Mesenchymal stem cell (in vitro differentiated cells and primary cell): ENCODE results near the gene OSBPL3.

ENCODE experiments used
- DNase-seq: peaks from one replicate; pipeline ENCODE4 v3.0.0-alpha.2; 2013
- H2AFZ ChIP-seq: one replicate; pipeline ENCODE4 v1.6.1; 2013; ENCODE audit warnings: low read depth, mild to moderate bottlenecking, control low read depth, inconsistent platforms, low read length, moderate library complexity
- H2AK5ac ChIP-seq: 2 replicates; pipeline ENCODE4 v1.6.1; 2013; ENCODE audit warnings: low read length, moderate library complexity, mild to moderate bottlenecking, inconsistent platforms; ENCODE audit not compliant: severe bottlenecking
- H2BK120ac ChIP-seq: one replicate; pipeline ENCODE4 v1.6.1; 2013; ENCODE audit warnings: low read depth, mild to moderate bottlenecking, inconsistent platforms, low read length, moderate library complexity
- H2BK12ac ChIP-seq, 2 experiments: one replicate each; pipeline ENCODE4 v1.6.1; 2013; ENCODE audit warnings: inconsistent platforms in 2 of 2, low read length in 2 of 2, mild to moderate bottlenecking in 2 of 2, moderate library complexity in 2 of 2, control low read depth in 1 of 2
- H2BK15ac ChIP-seq: one replicate; pipeline ENCODE4 v1.6.1; 2013; ENCODE audit warnings: mild to moderate bottlenecking, low read depth, inconsistent platforms; ENCODE audit not compliant: poor library complexity, severe bottlenecking
- H2BK5ac ChIP-seq: 2 replicates; pipeline ENCODE4 v1.6.1; 2013; ENCODE audit warnings: low read depth, mild to moderate bottlenecking, low read length, control low read depth, inconsistent platforms; ENCODE audit not compliant: poor library complexity, severe bottlenecking
- H3K14ac ChIP-seq, 2 experiments: one replicate each; pipeline ENCODE4 v1.6.1; 2013; ENCODE audit warnings: inconsistent platforms in 2 of 2, low read length in 2 of 2, control low read depth in 1 of 2, mild to moderate bottlenecking in 1 of 2, moderate library complexity in 1 of 2
- H3K18ac ChIP-seq, 2 experiments: one replicate each; pipeline ENCODE4 v1.6.1; 2013; ENCODE audit warnings: inconsistent platforms in 2 of 2, low read length in 2 of 2, control low read depth in 1 of 2, low read depth in 1 of 2, mild to moderate bottlenecking in 1 of 2
- H3K23ac ChIP-seq, 2 experiments: one replicate each; pipeline ENCODE4 v1.6.1; 2013; ENCODE audit warnings: inconsistent platforms in 2 of 2, low read length in 2 of 2, mild to moderate bottlenecking in 2 of 2, moderate library complexity in 2 of 2, control low read depth in 1 of 2
- H3K27ac ChIP-seq: 2 replicates; pipeline ENCODE4 v1.5.1; 2013; ENCODE audit warnings: mild to moderate bottlenecking, moderate library complexity, low read length, control low read depth, inconsistent platforms; ENCODE audit not compliant: poor library complexity, severe bottlenecking
- H3K27me3 ChIP-seq, 2 experiments: 2 replicates each; pipeline versions ENCODE4 v1.6.1 to v1.7.0; 2013; ENCODE audit warnings: low read length in 2 of 2, mild to moderate bottlenecking in 2 of 2, moderate library complexity in 2 of 2, control low read depth in 1 of 2, inconsistent platforms in 1 of 2; ENCODE audit not compliant: control insufficient read depth in 1 of 2, insufficient read depth in 1 of 2
- H3K36me3 ChIP-seq, 2 experiments: 2 replicates each; pipeline versions ENCODE4 v1.6.1 to v1.7.0; 2013; ENCODE audit warnings: low read length in 2 of 2, control low read depth in 1 of 2, inconsistent platforms in 1 of 2, low read depth in 1 of 2, mild to moderate bottlenecking in 1 of 2; ENCODE audit not compliant: insufficient read depth in 2 of 2, control insufficient read depth in 1 of 2
- H3K4ac ChIP-seq, 2 experiments: one replicate each; pipeline ENCODE4 v1.6.1; 2013; ENCODE audit warnings: inconsistent platforms in 2 of 2, low read length in 2 of 2, mild to moderate bottlenecking in 2 of 2, moderate library complexity in 2 of 2, control low read depth in 1 of 2, low read depth in 1 of 2
- H3K4me1 ChIP-seq: 2 replicates; pipeline ENCODE4 v1.6.1; 2013; ENCODE audit warnings: low read depth, low read length, control low read depth; ENCODE audit not compliant: control insufficient read depth, insufficient read depth
- H3K4me2 ChIP-seq: 2 replicates; pipeline ENCODE4 v1.6.1; 2013; ENCODE audit warnings: low read length, mild to moderate bottlenecking, inconsistent platforms; ENCODE audit not compliant: poor library complexity, severe bottlenecking
- H3K4me3 ChIP-seq, 2 experiments: 2 replicates each; pipeline versions ENCODE4 v1.5.1 to v1.7.0; 2013; ENCODE audit warnings: low read length in 2 of 2, mild to moderate bottlenecking in 2 of 2, control low read depth in 1 of 2, low read depth in 1 of 2; ENCODE audit not compliant: insufficient read depth in 1 of 2
- H3K79me1 ChIP-seq: replicated peaks from 2 replicates; pipeline ENCODE4 v1.6.1; 2013; ENCODE audit warnings: mild to moderate bottlenecking, control low read depth, low read length, inconsistent platforms; ENCODE audit not compliant: poor library complexity, severe bottlenecking
- H3K9ac ChIP-seq: 2 replicates; pipeline ENCODE4 v1.7.0; 2013; ENCODE audit warnings: mild to moderate bottlenecking, low read length, moderate library complexity
- H3K9me3 ChIP-seq: 2 replicates; pipeline ENCODE4 v1.7.0; 2013; ENCODE audit warnings: mild to moderate bottlenecking, low read length; ENCODE audit not compliant: control insufficient read depth
- H4K8ac ChIP-seq: one replicate; pipeline ENCODE4 v1.6.1; 2013; ENCODE audit warnings: inconsistent platforms, mild to moderate bottlenecking, low read length, moderate library complexity
- H4K91ac ChIP-seq: one replicate; pipeline ENCODE4 v1.6.1; 2013; ENCODE audit warnings: mild to moderate bottlenecking, low read length, inconsistent platforms
- WGBS: methylation state at CpG from one replicate; pipeline ENCODE4 v1.1.7; 2013; ENCODE audit warnings: mixed read lengths; 5-methylcytosine and 5-hydroxymethylcytosine counted together

The OSBPL3 gene

GRCh38 chr7:24835643-24836042 lies 144.3 kb downstream of the OSBPL3 start:
- no peak overlapping the region for H3K14ac ChIP-seq
- H3K4me2 ChIP-seq: no peak overlapping the region

GRCh38 chr7:24834128-24834798 lies 145.7 kb downstream of the OSBPL3 start:
- 90% methylated on average over 19 of the region's 25 CpGs for WGBS
- Histone ChIP-seq H3K4me3 (no peak overlapping the region), H2BK120ac (no peak overlapping the region), H2BK12ac (peak overlapping the region in 1 of 2 experiments; percentile 42), H2BK5ac (no peak overlapping the region), H3K27me3 (no peaks in the 10 kb centered on the region), H3K23ac (no peak overlapping the region), H4K8ac (no peak overlapping the region), H2AK5ac (no peak overlapping the region), H3K18ac (no peak overlapping the region), H3K9ac (no peak overlapping the region), H2AFZ (no peak overlapping the region), H3K14ac (peak overlapping the region in 1 of 2 experiments; percentile 81), H4K91ac (no peak overlapping the region), H3K4ac (no peak overlapping the region), H3K27ac (no peak overlapping the region), H3K4me1 (peaks cover 2% of the 10 kb centered on the region), H3K4me2 (no peak overlapping the region), H3K9me3 (no peaks in the 10 kb centered on the region), H2BK15ac (peak overlapping the region; percentile 39), H3K79me1 (peaks cover 3% of the 10 kb centered on the region), H3K36me3 (peaks cover 13 to 75% of the 10 kb centered on the region in 2 experiments)
- DNase-seq: no peak

More at GRCh38 chr7:24835643-24836042, 144.3 kb downstream of the OSBPL3 start:
- H3K4me1 ChIP-seq: peaks cover 2% of the 10 kb centered on the region
- no peak overlapping the region for H3K9ac ChIP-seq
- no peak overlapping the region for H3K18ac ChIP-seq
- H4K8ac ChIP-seq: no peak overlapping the region
- H3K36me3 ChIP-seq: peaks cover 13 to 75% of the 10 kb centered on the region in 2 experiments
- 93% methylated on average over 2 of the region's 3 CpGs for WGBS
- H2BK120ac ChIP-seq: no peak overlapping the region
- peaks cover 3% of the 10 kb centered on the region for H3K79me1 ChIP-seq
- no peaks in the 10 kb centered on the region for H3K27me3 ChIP-seq
- no peak overlapping the region for H3K4me3 ChIP-seq
- H4K91ac ChIP-seq: no peak overlapping the region
- no peak overlapping the region for H3K4ac ChIP-seq
- H2BK5ac ChIP-seq: no peak overlapping the region
- no peak overlapping the region for H2AK5ac ChIP-seq
- no peak overlapping the region for H2BK15ac ChIP-seq
- H3K9me3 ChIP-seq: no peaks in the 10 kb centered on the region
- H2BK12ac ChIP-seq: no peak overlapping the region
- no peak overlapping the region for H3K23ac ChIP-seq
- H2AFZ ChIP-seq: no peak overlapping the region
- no peak for DNase-seq
- no peak overlapping the region for H3K27ac ChIP-seq

GRCh38 chr7:24833549-24833948 lies 146.4 kb downstream of the OSBPL3 start:
- Histone ChIP-seq H3K4me1 (peaks cover 2% of the 10 kb centered on the region), H3K9ac (no peak overlapping the region), H3K4me2 (no peak overlapping the region), H2BK12ac (no peak overlapping the region), H2BK120ac (no peak overlapping the region), H3K23ac (no peak overlapping the region), H2AK5ac (no peak overlapping the region), H3K27me3 (no peaks in the 10 kb centered on the region), H3K36me3 (peaks cover 13 to 75% of the 10 kb centered on the region in 2 experiments), H2BK5ac (no peak overlapping the region), H4K91ac (no peak overlapping the region), H3K79me1 (peaks cover 3% of the 10 kb centered on the region), H2AFZ (no peak overlapping the region), H3K27ac (no peak overlapping the region), H3K4me3 (no peak overlapping the region), H3K14ac (no peak overlapping the region), H4K8ac (peak overlapping the region; percentile 14), H3K9me3 (no peaks in the 10 kb centered on the region), H2BK15ac (no peak overlapping the region), H3K4ac (no peak overlapping the region), H3K18ac (peak overlapping the region in 1 of 2 experiments; percentile 9)
- 98% methylated on average over 3 of the region's 5 CpGs for WGBS
- no peak for DNase-seq

- DNase-seq: peak; percentile 37
- Histone ChIP-seq H3K18ac (peak overlapping the region in 1 of 2 experiments; percentile 60), H2BK15ac (no peak overlapping the region), H2AFZ (no peak overlapping the region), H3K27ac (no peak overlapping the region), H3K79me1 (peaks cover 6% of the 10 kb centered on the region), H3K9me3 (no peaks in the 10 kb centered on the region), H2BK5ac (no peak overlapping the region), H4K8ac (peak overlapping the region; percentile 80), H3K9ac (peak overlapping the region; percentile 65), H2AK5ac (no peak overlapping the region), H3K27me3 (no peaks in the 10 kb centered on the region), H2BK12ac (peak overlapping the region in 1 of 2 experiments; percentile 34), H3K4me1 (peaks cover 9% of the 10 kb centered on the region), H4K91ac (no peak overlapping the region), H3K4ac (no peak overlapping the region), H2BK120ac (no peak overlapping the region), H3K4me3 (no peak overlapping the region), H3K4me2 (no peak overlapping the region), H3K36me3 (peaks cover 19 to 76% of the 10 kb centered on the region in 2 experiments), H3K14ac (no peak overlapping the region), H3K23ac (no peak overlapping the region)
- WGBS: 56% methylated on average over 4 of the region's 4 CpGs
Measured at GRCh38 chr7:24831240-24831639, 148.7 kb downstream of the OSBPL3 start.
